NCI-H2171 treated with DMSO at 0.1 percent for 48 hours (cell line): Measurements from ENCODE around the gene FANCC.

Experiments
- DNase-seq: peaks from one replicate; lab custom pipeline; 2025; lab: John Stamatoyannopoulos, UW

The FANCC gene

GRCh38 chr9:95120781-95121370 lies 196.6 kb downstream of the FANCC start:
- no peak for DNase-seq

- no peak for DNase-seq
Measured at GRCh38 chr9:95118596-95118995, 198.9 kb downstream of the FANCC start.

GRCh38 chr9:95116808-95117204 lies 200.7 kb downstream of the FANCC start:
- no peak for DNase-seq

GRCh38 chr9:95116002-95116807 lies 201.3 kb downstream of the FANCC start:
- DNase-seq: no peak

- no peak for DNase-seq
Measured at GRCh38 chr9:95115104-95115503, 202.4 kb downstream of the FANCC start.

GRCh38 chr9:95112436-95113280 lies 204.9 kb downstream of the FANCC start:
- no peak for DNase-seq

GRCh38 chr9:95111716-95112115 lies 205.8 kb downstream of the FANCC start:
- DNase-seq: no peak

GRCh38 chr9:95110921-95111525 lies 206.5 kb downstream of the FANCC start:
- no peak for DNase-seq

- no peak for DNase-seq
Measured at GRCh38 chr9:95109456-95109855, 208.1 kb downstream of the FANCC start.

- no peak for DNase-seq
Measured at GRCh38 chr9:95108777-95109176, 208.7 kb downstream of the FANCC start.

GRCh38 chr9:95107976-95108375 lies 209.5 kb downstream of the FANCC start:
- no peak for DNase-seq

GRCh38 chr9:95107001-95107749 lies 210.3 kb downstream of the FANCC start:
- DNase-seq: no peak

GRCh38 chr9:95105519-95106287 lies 211.8 kb downstream of the FANCC start:
- DNase-seq: no peak

GRCh38 chr9:95104980-95105379 lies 212.5 kb downstream of the FANCC start:
- DNase-seq: no peak

- no peak for DNase-seq
Measured at GRCh38 chr9:95104581-95104960, 212.9 kb downstream of the FANCC start.

GRCh38 chr9:95103871-95104580 lies 213.5 kb downstream of the FANCC start:
- DNase-seq: peak; percentile 46

GRCh38 chr9:95103281-95103771 lies 214.2 kb downstream of the FANCC start:
- DNase-seq: no peak

- DNase-seq: no peak
Measured at GRCh38 chr9:95102572-95102971, 214.9 kb downstream of the FANCC start.

- DNase-seq: peak; percentile 25
Measured at GRCh38 chr9:95102001-95102433, 215.5 kb downstream of the FANCC start.

- DNase-seq: no peak
Measured at GRCh38 chr9:95101326-95101725, 216.2 kb downstream of the FANCC start.
